HG03045 (cell line): ENCODE measurements around the gene ODC1.
"Not testable (repeated sequence)": the region's sequence is repeated elsewhere in the genome, so short reads cannot be mapped to it uniquely, and the experiment has no call there.

Source experiments
- ATAC-seq: cut with Tn5 transposase; IDR thresholded peaks from one replicate; pipeline ENCODE4 v1.9.1; 2021; ENCODE audit warnings: mild to moderate bottlenecking, moderate library complexity; ENCODE audit not compliant: unreplicated experiment

The ODC1 gene

GRCh38 chr2:10478916-10479315 lies 30.8 kb upstream of the ODC1 start:
- ATAC-seq, result no peak

GRCh38 chr2:10478298-10478625 lies 30.1 kb upstream of the ODC1 start:
- ATAC-seq, result no peak

GRCh38 chr2:10477443-10478297 lies 29.5 kb upstream of the ODC1 start:
- ATAC-seq, result no peak

GRCh38 chr2:10476723-10477442 lies 28.8 kb upstream of the ODC1 start:
- ATAC-seq, result no peak

- no peak for ATAC-seq
These were observed 27.9 kb upstream of the ODC1 start for GRCh38 chr2:10475811-10476660.

GRCh38 chr2:10475221-10475722 lies 27.1 kb upstream of the ODC1 start:
- ATAC-seq, result no peak

GRCh38 chr2:10473121-10473756 lies 25.1 kb upstream of the ODC1 start:
- no peak for ATAC-seq

GRCh38 chr2:10471955-10472354 lies 23.8 kb upstream of the ODC1 start:
- ATAC-seq, result no peak

- no peak for ATAC-seq
These were observed 23.0 kb upstream of the ODC1 start for GRCh38 chr2:10471046-10471571.

- ATAC-seq, result no peak
These were observed 22.0 kb upstream of the ODC1 start for GRCh38 chr2:10469955-10470608.

- no peak for ATAC-seq
These were observed 21.2 kb upstream of the ODC1 start for GRCh38 chr2:10469301-10469700.

- no peak for ATAC-seq
These were observed 19.3 kb upstream of the ODC1 start for GRCh38 chr2:10467401-10467800.

- ATAC-seq, result no peak
These were observed 18.7 kb upstream of the ODC1 start for GRCh38 chr2:10466801-10467200.

- ATAC-seq, result no peak
These were observed 17.8 kb upstream of the ODC1 start for GRCh38 chr2:10465910-10466309.

- no peak for ATAC-seq
These were observed 14.3 kb upstream of the ODC1 start for GRCh38 chr2:10462178-10463083.

- ATAC-seq, result no peak
These were observed 12.3 kb upstream of the ODC1 start for GRCh38 chr2:10460366-10460796.

- no peak for ATAC-seq
These were observed 9.9 kb upstream of the ODC1 start for GRCh38 chr2:10457846-10458598.

- ATAC-seq, result not testable (repeated sequence)
These were observed 9.1 kb upstream of the ODC1 start for GRCh38 chr2:10457195-10457594.
